Measurements from ENCODE around the gene PRKCZ. TPM values are rescaled to one million over a fixed set of nuclear protein-coding genes. Genes with fewer than 3 reads are reported as not detected.

PRKCZ gene
- total RNA-seq, 1 donor from 2014 or later = 37.6 TPM

DNA sequence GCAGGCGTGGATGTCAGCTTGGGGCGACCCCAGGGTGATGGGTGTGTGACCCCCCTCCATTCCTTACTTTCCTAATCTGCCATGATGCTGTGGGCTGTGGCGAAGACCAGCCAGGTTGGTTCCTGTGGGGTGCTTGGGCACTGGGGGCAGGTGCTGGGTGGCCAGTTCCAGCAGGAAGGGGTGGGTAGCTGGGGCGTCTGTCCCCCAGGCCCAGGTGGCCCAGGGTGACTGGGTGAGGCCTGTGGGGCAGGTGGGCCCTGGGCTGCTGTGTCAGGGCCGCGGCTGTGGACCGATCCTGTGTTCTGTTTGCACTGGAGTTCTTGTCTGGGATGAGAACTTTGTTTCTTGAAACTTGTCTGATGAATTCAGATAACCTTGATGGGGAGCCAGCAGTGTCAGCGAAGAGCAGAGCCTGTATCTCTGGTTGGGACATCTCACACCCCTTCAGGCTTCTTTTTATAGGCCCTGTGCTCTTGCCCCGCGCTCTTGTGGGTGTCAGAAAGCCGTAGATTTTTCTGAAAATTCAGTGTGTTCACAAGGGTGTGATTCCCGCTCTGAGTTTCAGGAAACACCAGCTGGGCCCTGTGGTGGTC is 3.7 kb downstream of the PRKCZ start:
- TF ChIP-seq, protein P1, sequence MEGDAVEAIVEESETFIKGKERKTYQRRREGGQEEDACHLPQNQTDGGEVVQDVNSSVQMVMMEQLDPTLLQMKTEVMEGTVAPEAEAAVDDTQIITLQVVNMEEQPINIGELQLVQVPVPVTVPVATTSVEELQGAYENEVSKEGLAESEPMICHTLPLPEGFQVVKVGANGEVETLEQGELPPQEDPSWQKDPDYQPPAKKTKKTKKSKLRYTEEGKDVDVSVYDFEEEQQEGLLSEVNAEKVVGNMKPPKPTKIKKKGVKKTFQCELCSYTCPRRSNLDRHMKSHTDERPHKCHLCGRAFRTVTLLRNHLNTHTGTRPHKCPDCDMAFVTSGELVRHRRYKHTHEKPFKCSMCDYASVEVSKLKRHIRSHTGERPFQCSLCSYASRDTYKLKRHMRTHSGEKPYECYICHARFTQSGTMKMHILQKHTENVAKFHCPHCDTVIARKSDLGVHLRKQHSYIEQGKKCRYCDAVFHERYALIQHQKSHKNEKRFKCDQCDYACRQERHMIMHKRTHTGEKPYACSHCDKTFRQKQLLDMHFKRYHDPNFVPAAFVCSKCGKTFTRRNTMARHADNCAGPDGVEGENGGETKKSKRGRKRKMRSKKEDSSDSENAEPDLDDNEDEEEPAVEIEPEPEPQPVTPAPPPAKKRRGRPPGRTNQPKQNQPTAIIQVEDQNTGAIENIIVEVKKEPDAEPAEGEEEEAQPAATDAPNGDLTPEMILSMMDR (IDR thresholded peaks at IDR 0.05; ENCODE audit: insufficient read depth, low read length, poor library complexity, severe bottlenecking) = no peak
- no peak for DNase-seq (ENCODE audit: low read depth)
- Histone ChIP-seq H3K4me3 (ENCODE audit: low read depth, low read length) (no peak overlapping the region), H3K36me3 (ENCODE audit: control insufficient read depth, insufficient read depth, low read length) (no peaks in the 10 kb centered on the region), H3K27me3 (ENCODE audit: control insufficient read depth, insufficient read depth, low read length) (no peaks in the 10 kb centered on the region)

DNA sequence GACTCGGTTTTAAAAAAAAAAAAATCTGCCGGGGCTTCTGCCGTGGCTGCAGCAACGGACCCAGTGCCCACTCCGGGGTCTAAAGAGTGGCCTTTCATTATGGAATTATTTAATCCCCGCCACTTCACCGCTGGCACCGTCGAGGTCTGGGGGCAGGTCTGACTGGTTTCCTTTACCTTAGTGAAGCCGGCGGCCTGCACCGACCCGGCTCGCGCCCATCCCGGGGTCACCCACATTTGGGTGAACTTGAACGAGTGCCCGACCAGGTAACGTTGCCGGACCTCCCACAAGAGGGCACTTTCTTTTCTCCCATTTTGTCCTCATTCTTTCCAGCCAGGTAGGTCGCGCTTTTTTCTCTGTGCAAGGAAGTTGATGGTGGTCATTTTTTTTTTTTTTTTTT is 4.3 kb downstream of the PRKCZ start:
- DNase-seq (ENCODE audit: low read depth) = no peak
- TF ChIP-seq, protein P1 (IDR thresholded peaks at IDR 0.05; ENCODE audit: insufficient read depth, low read length, poor library complexity, severe bottlenecking) = no peak
- Histone ChIP-seq H3K36me3 (ENCODE audit: control insufficient read depth, insufficient read depth, low read length) (peaks cover under 1% of the 10 kb centered on the region), H3K4me3 (ENCODE audit: low read depth, low read length) (no peak overlapping the region), H3K27me3 (ENCODE audit: control insufficient read depth, insufficient read depth, low read length) (no peaks in the 10 kb centered on the region)

DNA sequence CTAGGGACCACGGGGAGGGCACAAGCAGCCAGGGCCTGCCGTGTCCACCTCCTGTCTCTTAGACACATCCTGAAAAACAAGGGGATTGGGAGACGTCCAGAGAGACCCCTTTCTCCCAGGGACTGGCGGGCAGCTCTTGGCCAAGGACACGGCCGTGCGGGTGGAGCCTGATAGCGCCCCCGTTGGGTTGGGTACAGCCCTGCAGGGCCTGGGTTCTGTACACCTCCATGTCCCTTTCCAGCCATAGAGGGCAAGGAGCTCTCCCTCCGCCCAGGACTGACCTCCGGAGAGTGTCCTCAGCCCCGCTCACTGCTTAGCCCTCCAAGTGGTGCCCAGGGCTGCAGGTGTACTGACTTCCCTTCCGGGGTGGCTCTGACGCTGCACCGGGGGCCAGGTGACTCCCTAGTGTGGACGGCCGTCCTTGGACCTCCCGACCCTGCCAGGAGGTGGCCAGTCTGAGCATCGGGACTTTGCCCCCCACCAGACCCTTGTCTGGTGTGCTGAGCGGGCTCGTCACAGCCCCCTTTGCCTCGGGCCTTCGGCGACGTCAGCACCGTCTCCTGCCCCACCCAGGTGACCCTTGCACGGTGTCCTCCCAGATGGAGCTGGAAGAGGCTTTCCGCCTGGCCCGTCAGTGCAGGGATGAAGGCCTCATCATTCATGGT is 5.8 kb downstream of the PRKCZ start:
- no peak overlapping the region for H3K4me3 ChIP-seq (ENCODE audit: low read depth, low read length)
- TF ChIP-seq, protein P1 (IDR thresholded peaks at IDR 0.05; ENCODE audit: insufficient read depth, low read length, poor library complexity, severe bottlenecking) = no peak
- peaks cover 2% of the 10 kb centered on the region for H3K36me3 ChIP-seq (ENCODE audit: control insufficient read depth, insufficient read depth, low read length)
- no peak for DNase-seq (ENCODE audit: low read depth)
- no peaks in the 10 kb centered on the region for H3K27me3 ChIP-seq (ENCODE audit: control insufficient read depth, insufficient read depth, low read length)

DNA sequence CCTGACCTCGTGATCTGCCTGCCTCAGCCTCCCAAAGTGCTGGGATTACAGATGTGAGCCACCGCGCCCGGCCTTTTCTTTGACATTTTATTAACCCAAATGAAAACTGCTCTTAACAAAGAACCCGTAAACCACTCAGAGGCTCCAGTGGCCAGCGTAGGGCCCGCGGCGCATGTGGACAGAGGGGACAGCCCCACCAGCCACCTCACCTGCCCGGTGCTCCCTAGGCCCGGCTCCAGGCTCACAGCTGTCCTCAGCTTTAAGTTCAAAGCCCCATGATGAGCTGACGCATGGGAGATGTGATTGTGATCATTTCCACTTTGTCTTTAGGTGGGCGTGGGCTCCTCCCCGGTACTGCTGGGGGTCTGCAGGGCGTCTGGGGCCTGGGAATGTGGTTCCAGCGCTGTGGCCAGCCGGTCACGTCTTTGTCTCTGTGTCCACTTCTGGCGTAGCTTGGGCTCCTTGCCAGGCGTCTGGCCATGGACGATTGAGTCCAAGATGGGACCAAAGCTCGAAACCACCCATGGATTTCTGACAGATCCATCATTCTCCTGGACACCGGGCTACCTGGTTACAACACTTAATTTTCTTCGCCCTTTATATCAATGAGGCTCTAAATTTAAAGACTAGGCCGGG is 6.9 kb downstream of the PRKCZ start:
- TF ChIP-seq, protein P1 (IDR thresholded peaks at IDR 0.05; ENCODE audit: insufficient read depth, low read length, poor library complexity, severe bottlenecking) = no peak
- Histone ChIP-seq H3K36me3 (ENCODE audit: control insufficient read depth, insufficient read depth, low read length) (peaks cover 3% of the 10 kb centered on the region), H3K27me3 (ENCODE audit: control insufficient read depth, insufficient read depth, low read length) (no peaks in the 10 kb centered on the region), H3K4me3 (ENCODE audit: low read depth, low read length) (no peak overlapping the region)
- no peak for DNase-seq (ENCODE audit: low read depth)

DNA sequence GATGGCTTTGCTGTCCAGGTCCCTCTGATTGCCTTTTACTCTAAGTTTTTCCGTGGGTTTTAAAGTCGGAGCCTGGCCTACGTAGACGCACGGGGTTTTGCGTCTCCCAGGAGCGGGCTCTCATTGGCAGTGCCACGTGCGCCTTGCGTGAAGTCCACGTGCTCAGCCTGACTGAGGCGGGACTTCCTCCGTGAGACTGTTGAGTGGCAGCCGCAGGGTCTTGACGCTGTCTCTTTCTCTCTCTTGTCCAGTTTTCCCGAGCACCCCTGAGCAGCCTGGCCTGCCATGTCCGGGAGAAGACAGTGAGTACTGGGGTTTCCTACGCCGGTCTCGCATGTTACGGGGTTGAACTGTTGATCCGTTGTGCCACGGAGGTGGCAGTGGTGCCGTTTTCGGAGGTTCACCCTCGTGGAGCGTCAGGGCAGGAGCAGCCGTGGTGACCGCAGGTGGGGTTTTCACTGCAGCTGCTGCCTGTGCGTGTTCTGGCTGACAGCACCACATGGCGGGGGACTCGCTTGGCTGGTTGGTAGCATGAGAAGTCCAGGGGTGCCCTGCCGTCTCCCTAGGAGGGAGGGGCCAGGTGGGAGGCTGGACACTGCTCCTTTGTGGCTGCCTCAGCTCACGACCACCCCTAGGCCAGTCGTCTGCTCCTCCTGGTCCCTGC is 9.2 kb downstream of the PRKCZ start:
- DNase-seq (ENCODE audit: low read depth) = no peak
- H3K27me3 ChIP-seq (ENCODE audit: control insufficient read depth, insufficient read depth, low read length) = no peaks in the 10 kb centered on the region
- H3K36me3 ChIP-seq (ENCODE audit: control insufficient read depth, insufficient read depth, low read length) = peaks cover 3% of the 10 kb centered on the region
- TF ChIP-seq, protein P1 (IDR thresholded peaks at IDR 0.05; ENCODE audit: insufficient read depth, low read length, poor library complexity, severe bottlenecking) = no peak
- no peak overlapping the region for H3K4me3 ChIP-seq (ENCODE audit: low read depth, low read length)
